T-helper 1 cell (primary cell): Measurements from ENCODE around the gene MTA3.

Experiments
- DNase-seq, 5 donors: peaks; one replicate each; pipeline ENCODE4 v3.0.0-alpha.2; 2012 to 2020

The MTA3 gene

GRCh38 chr2:42789751-42790150 is 221.3 kb downstream of the MTA3 start:
- no peak for DNase-seq

DNA sequence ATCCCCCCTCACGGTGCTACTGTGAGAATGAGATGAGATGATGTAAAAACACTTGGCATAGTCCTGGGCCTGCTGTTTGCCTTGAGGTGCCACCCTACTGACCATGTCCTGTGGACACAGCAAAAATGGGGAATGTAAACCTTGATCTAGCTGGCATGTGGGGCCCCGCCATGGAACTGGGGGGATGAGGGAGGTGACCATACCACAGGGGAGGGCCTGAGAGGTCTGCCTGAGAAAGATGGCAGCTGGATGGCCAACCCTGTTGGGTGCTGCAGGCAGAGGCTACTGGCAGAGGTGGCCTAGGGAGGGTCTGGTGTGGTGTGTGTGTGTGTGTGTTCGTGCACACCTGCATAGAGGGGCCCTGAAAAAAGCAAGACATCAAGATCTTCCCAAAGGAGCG is 223.2 kb downstream of the MTA3 start:
- DNase-seq, result no peak

DNA sequence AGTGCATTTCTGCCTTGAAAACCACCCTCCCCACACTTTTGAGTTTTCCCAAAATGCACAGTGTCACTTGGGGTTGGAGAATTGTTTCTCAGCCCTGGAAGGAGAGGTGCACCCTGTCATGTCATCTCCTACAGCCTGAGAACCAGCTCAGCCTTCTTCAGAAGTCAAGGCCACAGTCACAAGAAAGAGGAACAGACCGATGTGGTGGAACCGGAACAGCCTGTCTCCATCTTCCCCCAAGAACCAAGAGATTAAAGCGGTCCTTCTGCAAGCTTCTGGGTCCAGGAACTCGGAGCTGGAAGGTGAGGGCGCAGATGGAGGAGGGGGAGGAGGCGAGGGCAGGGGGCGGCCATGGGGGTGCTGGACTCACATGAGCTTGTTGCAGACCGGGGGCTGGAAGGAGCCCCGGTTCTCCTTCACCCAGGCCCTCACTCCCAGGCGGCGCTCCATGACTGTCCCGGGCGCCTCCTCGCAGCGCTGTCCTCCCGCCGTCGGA is 223.7 kb downstream of the MTA3 start:
- DNase-seq, result no peak

- no peak for DNase-seq
Observed at GRCh38 chr2:42792583-42793333, 224.3 kb downstream of the MTA3 start, which contains the start of gene HAAO. Gene HAAO, minus strand, starts transcription at chr2:42792583. Its CDS starts 47 bp downstream, at chr2:42792536.

DNA sequence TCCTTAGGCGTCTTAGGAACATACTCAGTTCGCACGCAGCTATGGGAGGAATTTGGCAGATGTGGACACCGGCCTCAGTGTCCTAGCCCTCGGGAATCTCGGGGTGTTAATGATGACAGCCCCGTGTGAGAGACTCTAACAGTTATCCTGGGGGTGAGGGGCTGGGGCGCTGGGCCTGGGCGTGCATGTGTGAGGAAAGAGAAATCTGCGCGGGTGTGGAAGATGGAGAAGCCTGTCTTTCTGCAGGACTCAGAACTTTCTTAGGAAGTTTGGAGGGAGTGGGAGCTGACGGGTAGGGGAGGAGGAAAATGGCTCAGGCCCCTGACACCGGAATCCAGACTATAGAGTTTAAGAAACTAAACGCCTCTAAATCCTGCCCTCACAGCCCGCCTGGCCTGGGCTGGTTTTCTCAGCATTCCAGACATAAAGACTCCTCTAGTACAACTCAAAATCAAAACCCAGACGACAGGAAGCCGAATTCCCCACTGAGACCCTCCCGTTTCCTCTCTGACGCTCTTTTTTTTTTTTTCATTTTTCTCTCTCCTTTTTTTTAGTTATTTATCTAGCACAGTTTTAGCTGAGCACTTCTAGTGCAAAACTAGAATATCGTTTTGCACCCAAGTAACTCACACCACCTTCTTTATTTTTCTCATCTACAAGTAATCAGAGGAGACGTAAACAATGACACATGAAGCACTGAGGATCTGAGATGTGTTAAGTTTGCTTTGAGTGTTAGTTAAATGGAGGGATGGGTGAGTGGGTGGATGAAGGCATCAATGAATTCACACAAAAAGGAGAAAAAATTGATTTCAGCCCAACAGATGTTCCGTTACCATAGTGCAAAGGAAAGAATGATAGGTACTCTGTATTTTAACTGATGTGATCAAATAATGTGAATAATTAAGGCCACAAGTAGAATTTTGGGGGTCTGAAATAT is 225.2 kb downstream of the MTA3 start:
- no peak for DNase-seq

DNA sequence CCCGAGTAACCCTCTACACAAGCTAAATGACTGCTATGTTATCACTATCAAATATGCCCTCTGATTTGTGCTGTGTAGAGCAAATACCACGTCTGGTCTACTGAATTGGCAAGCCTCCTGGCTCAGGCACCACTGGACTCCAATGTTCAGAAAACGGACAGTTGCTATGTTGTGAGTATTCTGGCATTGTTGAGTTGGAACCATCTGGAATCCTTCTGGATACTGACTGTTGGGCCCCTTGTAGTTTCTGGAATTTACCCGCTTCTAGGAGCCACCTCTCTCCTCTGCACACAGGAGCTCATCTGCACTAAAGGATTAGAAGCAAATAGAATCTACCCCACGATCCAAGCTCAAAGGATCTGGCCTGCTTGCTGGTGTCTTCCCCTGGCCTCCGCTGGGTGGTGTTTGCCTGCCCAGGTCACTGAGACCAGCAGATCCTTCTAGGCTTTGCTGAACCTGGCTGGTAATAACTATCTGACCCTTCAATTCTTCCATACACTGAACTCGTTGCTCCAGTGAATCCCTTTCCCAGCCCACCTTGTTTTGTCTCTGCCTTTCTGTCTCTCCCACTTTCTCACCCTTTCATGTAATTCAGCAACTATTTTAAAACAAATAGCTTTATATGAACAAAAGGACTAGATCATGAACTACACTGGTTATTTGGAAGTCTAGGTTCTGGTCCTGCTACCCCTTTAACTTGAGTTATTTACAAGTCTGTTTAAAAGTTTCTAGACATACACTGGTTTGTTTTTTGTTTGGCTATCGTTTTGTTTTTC is 226.0 kb downstream of the MTA3 start:
- no peak for DNase-seq

GRCh38 chr2:42795275-42795674 is 226.8 kb downstream of the MTA3 start:
- DNase-seq, result no peak

GRCh38 chr2:42795841-42796301 is 227.4 kb downstream of the MTA3 start:
- no peak for DNase-seq

GRCh38 chr2:42796427-42797248 is 228.2 kb downstream of the MTA3 start:
- DNase-seq, result peak in 1 of 5 donors; percentile 27

GRCh38 chr2:42797281-42797680 is 228.8 kb downstream of the MTA3 start:
- DNase-seq, result no peak

- DNase-seq, result no peak
Observed at GRCh38 chr2:42799881-42800280, 231.4 kb downstream of the MTA3 start.

DNA sequence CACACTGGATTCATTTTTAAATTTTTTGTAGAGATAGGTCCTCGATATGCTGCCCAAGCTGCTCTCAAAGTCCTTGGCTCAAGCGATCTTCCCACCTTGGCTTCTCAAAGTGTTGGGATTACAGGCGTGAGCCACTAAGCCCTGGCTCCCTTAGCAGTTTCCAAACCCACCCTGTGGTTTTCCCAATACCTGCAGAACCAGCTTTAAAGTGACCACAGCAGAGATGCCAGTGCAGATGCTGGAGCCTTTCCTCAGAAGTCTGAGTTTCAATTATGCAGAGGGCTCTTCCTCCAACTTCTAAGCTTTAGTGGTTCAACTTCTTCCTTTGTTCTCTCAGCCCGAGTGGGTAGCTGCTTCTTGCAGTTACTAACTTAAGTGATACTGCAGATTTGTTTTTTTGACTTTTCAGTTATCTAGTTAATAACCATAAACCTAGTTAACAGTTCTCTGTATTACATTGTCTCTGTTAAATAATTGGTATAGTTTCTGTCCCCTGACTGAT is 232.1 kb downstream of the MTA3 start:
- DNase-seq, result no peak

GRCh38 chr2:42800981-42801380 is 232.5 kb downstream of the MTA3 start:
- DNase-seq, result no peak

- no peak for DNase-seq
Observed at GRCh38 chr2:42801381-42801780, 232.9 kb downstream of the MTA3 start.

DNA sequence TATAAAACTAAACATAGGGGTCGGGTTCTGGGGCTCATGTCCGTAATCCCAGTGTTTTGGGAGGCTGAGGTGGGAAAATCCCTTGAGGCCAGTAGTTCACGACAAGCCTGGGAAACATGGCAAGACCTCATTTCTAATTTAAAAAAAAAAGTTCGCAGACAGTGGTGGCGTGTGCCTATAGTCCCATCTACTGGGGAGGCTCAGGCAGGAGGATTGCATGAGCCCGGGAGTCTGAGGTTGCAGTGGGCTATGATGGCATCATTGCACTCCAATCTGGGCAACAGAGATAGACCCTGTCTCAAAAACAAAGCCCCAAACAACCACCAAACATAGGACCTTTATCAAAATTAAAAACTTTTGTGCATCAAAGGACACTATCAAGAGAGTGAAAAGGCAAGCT is 233.7 kb downstream of the MTA3 start:
- DNase-seq, result no peak

- DNase-seq, result no peak
Observed at GRCh38 chr2:42804338-42804737, 235.9 kb downstream of the MTA3 start.

- no peak for DNase-seq
Observed at GRCh38 chr2:42804891-42805290, 236.5 kb downstream of the MTA3 start.
